ENCODE data around the gene CDC40.
"Not testable (repeated sequence)": the region's sequence is repeated elsewhere in the genome, so short reads cannot be mapped to it uniquely, and the experiment has no call there.

- TF ChIP-seq CTCF (IDR thresholded peaks at IDR 0.05; ENCODE audit: borderline replicate concordance, extremely low read depth, low read length, poor library complexity, severe bottlenecking); EZH2 (IDR thresholded peaks at IDR 0.05; ENCODE audit: borderline replicate concordance, low read depth, low read length, severe bottlenecking): not testable (repeated sequence)
These were observed 55.8 kb downstream of the CDC40 start for GRCh38 chr6:110236007-110236406.

Measured in DND-41 (cell line).